ENCODE results near the gene TNK2.

TNK2 gene

DNA sequence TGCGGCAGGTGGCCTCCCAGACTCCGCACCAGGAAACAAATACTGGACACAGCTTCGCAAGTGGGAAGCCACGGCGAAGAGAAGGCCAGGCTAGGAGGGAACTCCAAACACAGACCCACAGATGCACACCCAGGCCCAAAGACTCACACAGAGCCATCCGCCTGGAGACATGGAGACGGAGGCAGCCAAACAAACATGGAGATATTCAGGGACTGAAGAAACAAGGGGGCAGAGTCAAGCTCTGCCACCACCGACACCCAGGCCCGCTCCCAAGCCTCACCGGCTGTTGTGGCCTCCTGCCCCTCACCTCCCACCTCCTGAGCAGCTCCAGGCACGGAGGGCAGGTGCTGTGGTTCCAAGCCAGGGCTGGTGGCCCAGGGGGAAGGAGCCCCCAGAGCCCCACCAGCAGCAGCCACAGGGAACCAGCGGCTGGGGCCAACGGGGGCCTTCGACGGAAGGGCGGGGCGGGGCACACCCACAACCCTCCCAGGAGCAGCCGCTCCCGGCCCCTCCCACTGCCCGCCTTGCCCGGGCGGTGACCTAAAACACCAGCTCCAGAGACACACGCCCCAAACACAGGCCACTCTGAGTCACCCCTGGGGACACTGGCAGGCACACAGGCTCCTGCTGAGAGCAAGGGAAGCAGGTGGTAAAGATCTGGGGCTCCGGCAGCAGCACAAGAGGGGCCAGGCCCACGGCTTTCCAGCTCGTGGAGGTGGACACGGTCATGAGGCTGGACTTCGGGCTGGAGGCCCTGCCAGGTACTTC, 31.9 kb downstream of the TNK2 start:
- Histone ChIP-seq H3K27ac (ENCODE audit: extremely low read depth, low read depth, low read length) (no peak overlapping the region), H3K4me3 (ENCODE audit: low read depth, low read length) (no peak overlapping the region), H3K36me3 (ENCODE audit: control insufficient read depth in 2 of 2, insufficient read depth in 1 of 2, low read length in 2 of 2) (peaks cover 0 to 57% of the 10 kb centered on the region in 2 experiments; a peak in 1 of 3 replicates)

DNA sequence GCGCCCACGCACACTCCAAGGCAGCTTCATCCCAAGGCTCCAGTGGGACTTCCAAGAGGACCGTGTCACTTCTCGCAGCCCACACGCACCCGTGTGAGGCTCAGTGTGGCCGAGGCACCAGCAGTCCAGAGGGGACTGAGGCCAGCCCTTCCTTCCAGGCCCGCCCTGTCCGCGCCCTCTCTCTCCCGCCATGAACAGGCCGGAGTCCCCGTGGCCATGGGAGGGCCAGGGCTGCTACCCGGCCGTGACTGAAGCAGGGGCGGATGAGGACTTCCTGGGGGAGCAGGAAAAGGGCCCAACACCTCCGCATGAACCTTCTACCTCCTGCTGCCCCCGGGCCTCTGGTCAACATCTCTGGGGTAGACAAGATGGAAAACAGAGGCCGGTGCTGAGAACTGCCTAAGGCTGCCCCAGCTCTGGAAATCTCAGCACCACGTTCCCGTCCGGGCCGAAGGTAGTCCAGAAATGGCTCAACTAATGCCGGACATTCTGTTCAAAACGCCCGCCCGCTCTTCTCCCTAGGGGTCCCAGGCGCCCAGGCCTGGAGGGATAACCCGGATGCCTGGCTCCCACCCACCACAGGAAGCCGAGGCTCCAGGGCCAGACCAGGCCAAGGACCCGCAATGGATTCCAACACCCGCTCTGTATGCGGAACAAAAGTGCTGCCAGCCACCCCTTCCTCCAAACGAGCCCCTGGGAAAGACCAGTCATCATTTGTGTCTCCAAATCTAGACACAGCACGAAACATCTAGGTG, 32.7 kb downstream of the TNK2 start:
- no peaks in the 10 kb centered on the region for H3K9me3 ChIP-seq (ENCODE audit: control insufficient read depth, insufficient read depth, low read depth, low read length)
- ChIA-PET POLR2A (no interaction called here), CTCF (no interaction called here)
- H3K36me3 ChIP-seq (ENCODE audit: control insufficient read depth in 2 of 2, insufficient read depth in 1 of 2, low read length in 2 of 2) = peaks cover 0 to 65% of the 10 kb centered on the region in 2 experiments; a peak in 1 of 3 replicates
- H3K4me1 ChIP-seq (ENCODE audit: control insufficient read depth, insufficient read depth, low read length) = no peaks in the 10 kb centered on the region
- TF ChIP-seq, protein P1, sequence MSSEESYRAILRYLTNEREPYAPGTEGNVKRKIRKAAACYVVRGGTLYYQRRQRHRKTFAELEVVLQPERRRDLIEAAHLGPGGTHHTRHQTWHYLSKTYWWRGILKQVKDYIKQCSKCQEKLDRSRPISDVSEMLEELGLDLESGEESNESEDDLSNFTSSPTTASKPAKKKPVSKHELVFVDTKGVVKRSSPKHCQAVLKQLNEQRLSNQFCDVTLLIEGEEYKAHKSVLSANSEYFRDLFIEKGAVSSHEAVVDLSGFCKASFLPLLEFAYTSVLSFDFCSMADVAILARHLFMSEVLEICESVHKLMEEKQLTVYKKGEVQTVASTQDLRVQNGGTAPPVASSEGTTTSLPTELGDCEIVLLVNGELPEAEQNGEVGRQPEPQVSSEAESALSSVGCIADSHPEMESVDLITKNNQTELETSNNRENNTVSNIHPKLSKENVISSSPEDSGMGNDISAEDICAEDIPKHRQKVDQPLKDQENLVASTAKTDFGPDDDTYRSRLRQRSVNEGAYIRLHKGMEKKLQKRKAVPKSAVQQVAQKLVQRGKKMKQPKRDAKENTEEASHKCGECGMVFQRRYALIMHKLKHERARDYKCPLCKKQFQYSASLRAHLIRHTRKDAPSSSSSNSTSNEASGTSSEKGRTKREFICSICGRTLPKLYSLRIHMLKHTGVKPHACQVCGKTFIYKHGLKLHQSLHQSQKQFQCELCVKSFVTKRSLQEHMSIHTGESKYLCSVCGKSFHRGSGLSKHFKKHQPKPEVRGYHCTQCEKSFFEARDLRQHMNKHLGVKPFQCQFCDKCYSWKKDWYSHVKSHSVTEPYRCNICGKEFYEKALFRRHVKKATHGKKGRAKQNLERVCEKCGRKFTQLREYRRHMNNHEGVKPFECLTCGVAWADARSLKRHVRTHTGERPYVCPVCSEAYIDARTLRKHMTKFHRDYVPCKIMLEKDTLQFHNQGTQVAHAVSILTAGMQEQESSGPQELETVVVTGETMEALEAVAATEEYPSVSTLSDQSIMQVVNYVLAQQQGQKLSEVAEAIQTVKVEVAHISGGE (tag by site-specific recombination; conservative IDR thresholded peaks at IDR 0.05; ENCODE audit: low read depth) = no peak
- TF ChIP-seq ZFHX2 (tag by site-specific recombination; conservative IDR thresholded peaks at IDR 0.05) (peak; percentile 63), ZNF513 (tag by site-specific recombination; IDR thresholded peaks at IDR 0.05) (no peak), ZFP41 (tag by site-specific recombination; IDR thresholded peaks at IDR 0.05; ENCODE audit: borderline replicate concordance) (no peak)
- H3K27ac ChIP-seq (ENCODE audit: extremely low read depth, low read depth, low read length) = no peak overlapping the region
- no peak overlapping the region for H3K4me3 ChIP-seq (ENCODE audit: low read depth, low read length)

More for the DNA sequence above, 31.9 kb downstream of the TNK2 start:
- ChIA-PET CTCF (interaction anchor here (0.6 kb wide), 1 partner anchor 18 kb away, joined by 4 read pairs; no protein-coding TSS in a partner anchor), POLR2A (no interaction called here)
- TF ChIP-seq KLF10 (tag by site-specific recombination; IDR thresholded peaks at IDR 0.05) (peak; percentile 70; the same call in 1 of the 2 replicates), KLF1 (tag by site-specific recombination; IDR thresholded peaks at IDR 0.05) (peak; percentile 100), EGR2 (tag by site-specific recombination; IDR thresholded peaks at IDR 0.05; ENCODE audit: low read depth) (0 out of 2 replicates have a peak, but pooled peaks have one; percentile 11), GLIS1 (tag by site-specific recombination; IDR thresholded peaks at IDR 0.05) (peak; percentile 14; the same call in 1 of the 2 replicates), SP2 (tag by site-specific recombination; IDR thresholded peaks at IDR 0.05) (peak; percentile 40), ZIC2 (tag by site-specific recombination; IDR thresholded peaks at IDR 0.05) (0 out of 2 replicates have a peak, but pooled peaks have one; percentile 29), KLF9 (tag by site-specific recombination; IDR thresholded peaks at IDR 0.05; ENCODE audit: low read depth) (peak; percentile 36; the same call in 1 of the 2 replicates), ZNF155 (tag by site-specific recombination; IDR thresholded peaks at IDR 0.05) (no peak), ZNF768 (tag by site-specific recombination; IDR thresholded peaks at IDR 0.05) (no peak), ZNF146 (tag by site-specific recombination; IDR thresholded peaks at IDR 0.05) (no peak), SP3 (tag by site-specific recombination; IDR thresholded peaks at IDR 0.05) (peak; percentile 46; the same call in 1 of the 2 replicates), KLF8 (tag by site-specific recombination; IDR thresholded peaks at IDR 0.05) (peak; percentile 90), ZFHX2 (tag by site-specific recombination; conservative IDR thresholded peaks at IDR 0.05) (peak; percentile 68), ZNF114 (tag by site-specific recombination; IDR thresholded peaks at IDR 0.05) (no peak)
- TF ChIP-seq, protein P2, sequence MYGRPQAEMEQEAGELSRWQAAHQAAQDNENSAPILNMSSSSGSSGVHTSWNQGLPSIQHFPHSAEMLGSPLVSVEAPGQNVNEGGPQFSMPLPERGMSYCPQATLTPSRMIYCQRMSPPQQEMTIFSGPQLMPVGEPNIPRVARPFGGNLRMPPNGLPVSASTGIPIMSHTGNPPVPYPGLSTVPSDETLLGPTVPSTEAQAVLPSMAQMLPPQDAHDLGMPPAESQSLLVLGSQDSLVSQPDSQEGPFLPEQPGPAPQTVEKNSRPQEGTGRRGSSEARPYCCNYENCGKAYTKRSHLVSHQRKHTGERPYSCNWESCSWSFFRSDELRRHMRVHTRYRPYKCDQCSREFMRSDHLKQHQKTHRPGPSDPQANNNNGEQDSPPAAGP (tag by site-specific recombination; IDR thresholded peaks at IDR 0.05) = peak; percentile 77; the same call in 1 of the 2 replicates
- TF ChIP-seq, protein P3, sequence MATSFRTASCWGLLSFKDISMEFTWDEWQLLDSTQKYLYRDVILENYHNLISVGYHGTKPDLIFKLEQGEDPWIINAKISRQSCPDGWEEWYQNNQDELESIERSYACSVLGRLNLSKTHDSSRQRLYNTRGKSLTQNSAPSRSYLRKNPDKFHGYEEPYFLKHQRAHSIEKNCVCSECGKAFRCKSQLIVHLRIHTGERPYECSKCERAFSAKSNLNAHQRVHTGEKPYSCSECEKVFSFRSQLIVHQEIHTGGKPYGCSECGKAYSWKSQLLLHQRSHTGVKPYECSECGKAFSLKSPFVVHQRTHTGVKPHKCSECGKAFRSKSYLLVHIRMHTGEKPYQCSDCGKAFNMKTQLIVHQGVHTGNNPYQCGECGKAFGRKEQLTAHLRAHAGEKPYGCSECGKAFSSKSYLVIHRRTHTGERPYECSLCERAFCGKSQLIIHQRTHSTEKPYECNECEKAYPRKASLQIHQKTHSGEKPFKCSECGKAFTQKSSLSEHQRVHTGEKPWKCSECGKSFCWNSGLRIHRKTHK (tag by site-specific recombination; IDR thresholded peaks at IDR 0.05) = no peak
- Histone ChIP-seq H3K4me1 (ENCODE audit: control insufficient read depth, insufficient read depth, low read length) (no peaks in the 10 kb centered on the region), H3K9me3 (ENCODE audit: control insufficient read depth, insufficient read depth, low read depth, low read length) (no peaks in the 10 kb centered on the region)

Data from HEK293 (cell line).